Uterus (tissue), 2 donors: ENCODE measurements around the gene ANKRD55.

ENCODE experiments used
- POLR2A ChIP-seq, 2 donors: fragments of 450-650 bp; IDR thresholded peaks; one replicate each; pipeline ENCODE4 v1.6.1; 2016; ENCODE audit warnings: antibody characterized with exemption in 2 of 2, mild to moderate bottlenecking in 1 of 2, moderate library complexity in 1 of 2
- TF ChIP-seq, protein P1 (sequence below), 4 experiments: fragments of 200-600 bp in 2 of 4; fragments of 450-650 bp in 2 of 4; sonication (generic) in 2 of 4; IDR thresholded peaks; one replicate each; pipeline ENCODE4 v1.5.1; 2016 to 2019; ENCODE audit warnings: antibody characterized with exemption in 4 of 4, mild to moderate bottlenecking in 2 of 4, moderate library complexity in 1 of 4

DNA sequence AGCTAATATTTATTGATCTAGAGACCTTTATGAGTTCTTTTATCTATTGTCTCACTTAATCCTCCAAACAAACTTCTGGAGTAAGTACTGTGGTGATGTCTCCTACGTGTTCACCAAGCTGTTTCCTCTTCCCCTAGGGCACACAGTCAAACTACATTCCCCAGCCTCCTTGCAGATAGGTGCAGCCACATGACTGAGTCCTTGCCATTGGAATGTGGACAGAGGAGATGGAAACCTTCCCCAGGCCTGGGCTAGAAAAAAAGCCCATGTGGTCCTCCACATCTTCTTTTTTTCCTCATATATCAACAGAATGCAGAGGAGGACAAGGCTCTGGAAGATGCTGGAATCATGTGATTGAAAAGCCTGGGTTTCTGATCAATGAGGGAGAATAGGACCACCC is 88.0 kb downstream of the ANKRD55 start:
- TF ChIP-seq, protein P1, sequence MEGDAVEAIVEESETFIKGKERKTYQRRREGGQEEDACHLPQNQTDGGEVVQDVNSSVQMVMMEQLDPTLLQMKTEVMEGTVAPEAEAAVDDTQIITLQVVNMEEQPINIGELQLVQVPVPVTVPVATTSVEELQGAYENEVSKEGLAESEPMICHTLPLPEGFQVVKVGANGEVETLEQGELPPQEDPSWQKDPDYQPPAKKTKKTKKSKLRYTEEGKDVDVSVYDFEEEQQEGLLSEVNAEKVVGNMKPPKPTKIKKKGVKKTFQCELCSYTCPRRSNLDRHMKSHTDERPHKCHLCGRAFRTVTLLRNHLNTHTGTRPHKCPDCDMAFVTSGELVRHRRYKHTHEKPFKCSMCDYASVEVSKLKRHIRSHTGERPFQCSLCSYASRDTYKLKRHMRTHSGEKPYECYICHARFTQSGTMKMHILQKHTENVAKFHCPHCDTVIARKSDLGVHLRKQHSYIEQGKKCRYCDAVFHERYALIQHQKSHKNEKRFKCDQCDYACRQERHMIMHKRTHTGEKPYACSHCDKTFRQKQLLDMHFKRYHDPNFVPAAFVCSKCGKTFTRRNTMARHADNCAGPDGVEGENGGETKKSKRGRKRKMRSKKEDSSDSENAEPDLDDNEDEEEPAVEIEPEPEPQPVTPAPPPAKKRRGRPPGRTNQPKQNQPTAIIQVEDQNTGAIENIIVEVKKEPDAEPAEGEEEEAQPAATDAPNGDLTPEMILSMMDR (IDR thresholded peaks at IDR 0.05) = no peak
- no peak for TF ChIP-seq POLR2A (IDR thresholded peaks at IDR 0.05)
